HL-60 (cell line): ENCODE results near the gene ZNF697.

Experiments
- GABPA ChIP-seq: IDR thresholded peaks from 2 replicates; pipeline ENCODE4 v1.6.1; 2012; ENCODE audit warnings: low read depth
- POLR2AphosphoS5 ChIP-seq: IDR thresholded peaks from 2 replicates; pipeline ENCODE4 v1.6.1; 2012; ENCODE audit warnings: low read depth
- TF ChIP-seq, protein P1 (sequence below): IDR thresholded peaks from one replicate; pipeline ENCODE4 v1.5.1; 2011; ENCODE audit warnings: low read length, control low read depth, inconsistent platforms; ENCODE audit not compliant: insufficient read depth
- TF ChIP-seq, protein P2 (sequence below): IDR thresholded peaks from 2 replicates; pipeline ENCODE4 v1.6.1; 2012; ENCODE audit warnings: low read depth; ENCODE audit not compliant: insufficient replicate concordance

DNA sequence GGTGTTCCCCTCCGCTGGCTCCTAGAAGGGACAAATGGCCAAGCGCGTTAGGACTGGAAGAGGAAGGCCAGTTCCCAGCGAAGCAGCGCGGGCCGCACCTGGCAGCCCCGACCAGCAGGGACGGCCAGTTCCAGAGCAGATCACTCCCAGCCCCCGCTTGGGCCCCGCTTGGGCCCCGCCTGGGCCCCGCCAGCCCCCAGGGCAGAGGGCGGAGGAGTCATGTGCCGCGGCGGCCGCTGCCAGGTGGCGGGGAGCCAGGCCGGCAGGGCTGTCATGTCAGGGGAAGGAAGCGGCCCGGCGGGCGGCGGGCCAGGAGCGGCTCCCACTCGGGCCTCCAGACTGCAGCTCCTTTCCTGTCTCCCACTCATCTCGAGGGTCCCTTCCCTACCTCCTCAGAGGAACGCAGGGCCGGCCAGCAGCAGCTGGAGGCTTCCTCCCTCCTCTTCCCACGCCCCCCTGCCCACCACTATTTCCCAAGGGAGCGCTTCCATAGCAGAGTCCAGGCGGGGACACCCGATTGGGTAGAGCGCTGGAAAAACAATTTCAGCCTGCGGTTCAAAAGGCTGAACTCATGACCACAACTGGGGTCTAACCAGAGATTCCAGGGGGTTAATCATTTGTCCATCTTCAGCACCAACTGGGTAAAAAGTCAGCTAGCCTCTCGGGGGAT is 16.5 kb downstream of the ZNF697 start:
- TF ChIP-seq, protein P1, sequence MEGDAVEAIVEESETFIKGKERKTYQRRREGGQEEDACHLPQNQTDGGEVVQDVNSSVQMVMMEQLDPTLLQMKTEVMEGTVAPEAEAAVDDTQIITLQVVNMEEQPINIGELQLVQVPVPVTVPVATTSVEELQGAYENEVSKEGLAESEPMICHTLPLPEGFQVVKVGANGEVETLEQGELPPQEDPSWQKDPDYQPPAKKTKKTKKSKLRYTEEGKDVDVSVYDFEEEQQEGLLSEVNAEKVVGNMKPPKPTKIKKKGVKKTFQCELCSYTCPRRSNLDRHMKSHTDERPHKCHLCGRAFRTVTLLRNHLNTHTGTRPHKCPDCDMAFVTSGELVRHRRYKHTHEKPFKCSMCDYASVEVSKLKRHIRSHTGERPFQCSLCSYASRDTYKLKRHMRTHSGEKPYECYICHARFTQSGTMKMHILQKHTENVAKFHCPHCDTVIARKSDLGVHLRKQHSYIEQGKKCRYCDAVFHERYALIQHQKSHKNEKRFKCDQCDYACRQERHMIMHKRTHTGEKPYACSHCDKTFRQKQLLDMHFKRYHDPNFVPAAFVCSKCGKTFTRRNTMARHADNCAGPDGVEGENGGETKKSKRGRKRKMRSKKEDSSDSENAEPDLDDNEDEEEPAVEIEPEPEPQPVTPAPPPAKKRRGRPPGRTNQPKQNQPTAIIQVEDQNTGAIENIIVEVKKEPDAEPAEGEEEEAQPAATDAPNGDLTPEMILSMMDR, result no peak
- TF ChIP-seq POLR2AphosphoS5, result no peak
- TF ChIP-seq, protein P2, sequence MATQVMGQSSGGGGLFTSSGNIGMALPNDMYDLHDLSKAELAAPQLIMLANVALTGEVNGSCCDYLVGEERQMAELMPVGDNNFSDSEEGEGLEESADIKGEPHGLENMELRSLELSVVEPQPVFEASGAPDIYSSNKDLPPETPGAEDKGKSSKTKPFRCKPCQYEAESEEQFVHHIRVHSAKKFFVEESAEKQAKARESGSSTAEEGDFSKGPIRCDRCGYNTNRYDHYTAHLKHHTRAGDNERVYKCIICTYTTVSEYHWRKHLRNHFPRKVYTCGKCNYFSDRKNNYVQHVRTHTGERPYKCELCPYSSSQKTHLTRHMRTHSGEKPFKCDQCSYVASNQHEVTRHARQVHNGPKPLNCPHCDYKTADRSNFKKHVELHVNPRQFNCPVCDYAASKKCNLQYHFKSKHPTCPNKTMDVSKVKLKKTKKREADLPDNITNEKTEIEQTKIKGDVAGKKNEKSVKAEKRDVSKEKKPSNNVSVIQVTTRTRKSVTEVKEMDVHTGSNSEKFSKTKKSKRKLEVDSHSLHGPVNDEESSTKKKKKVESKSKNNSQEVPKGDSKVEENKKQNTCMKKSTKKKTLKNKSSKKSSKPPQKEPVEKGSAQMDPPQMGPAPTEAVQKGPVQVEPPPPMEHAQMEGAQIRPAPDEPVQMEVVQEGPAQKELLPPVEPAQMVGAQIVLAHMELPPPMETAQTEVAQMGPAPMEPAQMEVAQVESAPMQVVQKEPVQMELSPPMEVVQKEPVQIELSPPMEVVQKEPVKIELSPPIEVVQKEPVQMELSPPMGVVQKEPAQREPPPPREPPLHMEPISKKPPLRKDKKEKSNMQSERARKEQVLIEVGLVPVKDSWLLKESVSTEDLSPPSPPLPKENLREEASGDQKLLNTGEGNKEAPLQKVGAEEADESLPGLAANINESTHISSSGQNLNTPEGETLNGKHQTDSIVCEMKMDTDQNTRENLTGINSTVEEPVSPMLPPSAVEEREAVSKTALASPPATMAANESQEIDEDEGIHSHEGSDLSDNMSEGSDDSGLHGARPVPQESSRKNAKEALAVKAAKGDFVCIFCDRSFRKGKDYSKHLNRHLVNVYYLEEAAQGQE, result no peak
- TF ChIP-seq GABPA, result no peak
